H1 (cell line): ENCODE measurements around the gene KCNJ18.
"Not testable (repeated sequence)": the region's sequence is repeated elsewhere in the genome, so short reads cannot be mapped to it uniquely, and the experiment has no call there.

Experiments
- ATF2 ChIP-seq: IDR thresholded peaks from 2 replicates; pipeline ENCODE4 v1.6.1; 2012; ENCODE audit warnings: low read length, inconsistent platforms
- CTCF ChIP-seq, 3 experiments: IDR thresholded peaks; 1 replicate in 2 of 3; 2 replicates in 1 of 3; pipeline versions ENCODE4 v1.5.1 to v1.6.1; 2011; ENCODE audit warnings: low read length in 3 of 3, mild to moderate bottlenecking in 3 of 3, inconsistent platforms in 2 of 3, low read depth in 1 of 3, moderate library complexity in 1 of 3; ENCODE audit not compliant: insufficient read depth in 1 of 3; ENCODE audit errors: control extremely low read depth in 1 of 3
- GTF2F1 ChIP-seq: IDR thresholded peaks from 2 replicates; pipeline ENCODE4 v1.6.1; 2012; ENCODE audit warnings: low read depth, low read length, improper control_type of control experiment, borderline replicate concordance
- POLR2A ChIP-seq, 2 experiments: IDR thresholded peaks; 1 replicate in 1 of 2; 2 replicates in 1 of 2; pipeline ENCODE4 v1.6.1; 2011; ENCODE audit warnings: low read depth in 2 of 2, low read length in 2 of 2, mild to moderate bottlenecking in 2 of 2; ENCODE audit errors: control extremely low read depth in 1 of 2
- SIX5 ChIP-seq: IDR thresholded peaks from 2 replicates; pipeline ENCODE4 v1.6.1; 2011; ENCODE audit warnings: mild to moderate bottlenecking, low read depth, low read length
- TEAD4 ChIP-seq: IDR thresholded peaks from 2 replicates; pipeline ENCODE4 v1.6.1; 2012; ENCODE audit warnings: low read depth, low read length, inconsistent platforms, mixed read lengths

- not testable (repeated sequence) for TF ChIP-seq CTCF (IDR thresholded peaks at IDR 0.05; ENCODE audit: control extremely low read depth in 1 of 3, insufficient read depth in 1 of 3, low read depth in 1 of 3, low read length in 3 of 3); SIX5; ATF2; GTF2F1; TEAD4; POLR2A (IDR thresholded peaks at IDR 0.05; ENCODE audit: control extremely low read depth in 1 of 2, low read depth in 2 of 2, low read length in 2 of 2)
These were observed 43.5 kb downstream of the KCNJ18 start for GRCh38 chr17:21735814-21736213.
